Fibroblast of skin of left biceps (primary cell): Measurements from ENCODE around the gene KDM4B.
A peak's percentile ranks its signal among the peaks of the same experiment; 100 is the strongest.

Experiments
- DNase-seq, 2 experiments: peaks; one replicate each; pipeline ENCODE4 v3.0.0-alpha.2; 2013; ENCODE audit warnings: low read depth in 2 of 2

The KDM4B gene

DNA sequence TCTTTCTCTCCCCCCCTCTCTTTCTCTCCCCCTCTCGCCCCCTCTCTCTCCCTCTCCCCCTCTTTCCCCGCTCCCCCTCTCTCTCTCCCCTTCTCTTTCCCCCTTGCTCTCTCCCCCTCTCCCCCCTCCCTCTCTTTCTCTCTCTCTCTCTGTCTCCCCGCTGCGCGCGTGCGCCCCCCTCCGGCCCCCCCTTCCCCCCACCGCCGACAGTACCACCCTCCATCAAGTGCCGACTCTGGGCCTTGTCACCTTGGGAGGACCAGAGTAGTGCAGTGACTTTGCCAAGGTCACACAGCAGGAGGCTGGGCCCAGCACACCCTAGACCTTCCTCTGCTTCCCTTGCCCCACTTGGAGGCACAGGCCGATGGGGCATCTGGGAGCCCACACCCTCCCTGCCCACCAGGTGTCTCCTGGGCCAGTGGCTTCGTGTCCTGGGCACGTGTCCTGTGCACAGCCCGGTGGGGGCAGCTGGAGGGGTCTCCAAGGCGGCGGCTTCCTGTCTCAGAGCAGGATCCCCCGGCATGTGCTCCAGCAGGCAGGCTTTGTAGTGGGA lies 121.6 kb downstream of the KDM4B start:
- DNase-seq = no peak

DNA sequence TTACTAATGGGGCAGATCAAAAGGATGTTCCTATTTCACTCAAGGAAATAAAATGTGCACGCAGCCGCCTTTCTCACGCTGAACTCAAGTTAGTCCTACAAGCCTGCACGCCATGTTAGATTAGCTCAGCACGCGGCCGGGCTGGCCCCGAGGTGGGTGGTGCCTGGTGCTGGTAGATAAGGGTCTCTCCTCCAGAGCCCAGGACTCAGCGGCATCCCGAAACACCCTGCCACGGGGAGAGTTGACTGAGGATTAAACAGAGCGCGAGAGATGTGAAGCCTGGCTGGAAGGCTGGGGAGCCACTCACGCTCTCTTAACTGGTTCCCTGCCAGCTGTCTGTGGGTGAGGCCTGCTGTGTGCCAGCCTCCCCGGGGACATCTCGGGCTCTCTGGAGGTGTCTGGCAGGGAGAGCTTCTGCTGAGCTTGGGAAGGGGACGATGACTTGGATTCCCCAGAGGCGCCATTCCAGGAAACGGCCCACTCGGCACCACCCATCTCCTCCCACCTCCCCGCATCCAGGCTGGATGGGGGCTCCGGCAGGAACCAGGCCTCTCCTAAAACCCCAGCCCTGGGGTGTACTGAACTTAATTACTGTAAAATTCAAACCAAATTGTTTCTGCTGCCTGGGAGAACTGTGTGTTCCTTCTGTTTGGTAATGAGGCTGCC lies 122.2 kb downstream of the KDM4B start:
- peak in 1 of 2 experiments; percentile 19 for DNase-seq

DNA sequence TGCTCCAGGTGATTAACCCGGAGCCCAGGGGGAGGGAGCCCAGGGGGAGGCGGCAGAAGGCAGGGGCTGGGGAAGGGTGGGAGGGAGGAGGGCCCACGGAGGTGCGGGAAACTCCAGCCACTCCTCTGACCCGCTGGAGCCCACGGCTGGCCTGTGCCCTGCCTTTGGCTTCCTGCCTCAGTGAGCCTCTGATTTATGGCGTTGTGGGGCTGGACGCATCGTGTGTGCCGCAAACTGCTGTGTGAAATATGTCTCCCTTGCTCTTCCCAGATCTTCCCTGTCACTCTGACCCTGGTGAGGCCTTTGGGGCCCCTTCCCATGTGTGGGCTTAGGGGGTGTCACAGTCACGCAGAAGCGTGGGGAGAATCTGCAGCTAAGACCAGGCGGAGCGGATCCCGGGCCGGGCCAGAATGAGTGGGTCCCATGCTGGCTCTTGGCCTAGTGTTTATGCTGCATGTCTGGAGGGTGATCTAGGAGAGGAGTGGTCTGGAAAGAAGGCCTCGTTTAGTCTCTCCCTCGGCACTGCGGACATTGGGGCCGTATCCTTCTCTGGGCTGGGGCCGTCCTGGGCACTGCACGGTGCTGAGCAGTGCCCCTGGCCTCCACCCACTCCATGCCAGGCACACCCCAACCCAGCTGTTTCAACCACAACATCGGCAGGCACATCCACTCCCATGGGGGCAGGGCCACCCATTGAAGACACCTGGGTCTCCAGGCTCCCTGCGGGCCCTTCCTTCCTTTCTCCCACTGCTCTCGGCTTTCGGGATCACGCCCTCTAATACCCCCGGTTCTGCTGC lies 123.0 kb downstream of the KDM4B start:
- no peak for DNase-seq

DNA sequence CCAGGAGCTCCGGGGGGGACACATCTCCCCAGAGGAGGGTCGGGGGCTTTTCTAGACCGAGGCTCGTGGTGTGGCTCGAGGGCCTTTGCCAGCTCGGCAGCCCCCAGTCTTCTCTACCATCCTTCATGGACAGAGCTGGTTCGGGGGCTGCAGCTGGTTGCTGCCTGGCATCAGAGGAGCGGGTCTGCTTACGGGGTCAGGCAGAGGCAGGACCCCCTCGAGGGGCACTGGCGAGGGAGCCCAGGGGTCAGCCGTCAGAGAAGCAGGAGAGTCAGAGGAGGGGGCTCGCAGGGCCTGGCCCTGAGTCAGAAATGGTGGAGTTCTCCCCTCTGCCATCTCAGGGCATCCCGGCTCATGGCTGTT lies 123.5 kb downstream of the KDM4B start:
- no peak for DNase-seq

DNA sequence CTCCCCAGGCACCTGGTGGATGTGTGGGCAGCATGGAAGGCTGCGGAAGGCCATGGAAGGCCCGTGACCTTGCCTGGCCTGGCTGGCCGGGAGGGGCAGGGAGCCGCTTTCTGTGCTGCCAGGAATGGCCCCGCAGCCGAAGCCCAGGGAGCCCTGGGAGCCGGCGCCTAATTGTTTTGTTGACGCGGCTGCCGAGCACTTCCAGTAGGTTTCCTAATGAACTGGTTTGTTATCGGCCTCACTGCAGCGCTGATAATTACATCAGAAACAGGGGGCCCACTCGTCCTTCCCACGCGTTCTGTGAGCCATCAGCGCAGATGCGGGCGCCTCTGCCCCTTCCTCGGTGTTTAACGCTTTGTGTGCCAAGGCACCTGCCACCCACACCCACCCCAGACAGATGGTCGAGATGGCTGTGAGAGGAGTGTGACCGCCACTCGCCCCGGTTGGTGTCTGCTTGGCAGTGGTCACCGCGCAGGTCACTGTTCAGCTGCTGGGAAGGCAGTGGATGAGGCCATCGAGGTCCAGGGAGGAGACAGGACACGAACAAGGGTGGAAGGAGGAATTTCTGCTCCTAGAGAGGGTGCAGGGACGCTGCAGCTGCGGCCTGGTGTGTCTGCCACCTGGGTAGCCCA lies 124.5 kb downstream of the KDM4B start:
- no peak for DNase-seq

DNA sequence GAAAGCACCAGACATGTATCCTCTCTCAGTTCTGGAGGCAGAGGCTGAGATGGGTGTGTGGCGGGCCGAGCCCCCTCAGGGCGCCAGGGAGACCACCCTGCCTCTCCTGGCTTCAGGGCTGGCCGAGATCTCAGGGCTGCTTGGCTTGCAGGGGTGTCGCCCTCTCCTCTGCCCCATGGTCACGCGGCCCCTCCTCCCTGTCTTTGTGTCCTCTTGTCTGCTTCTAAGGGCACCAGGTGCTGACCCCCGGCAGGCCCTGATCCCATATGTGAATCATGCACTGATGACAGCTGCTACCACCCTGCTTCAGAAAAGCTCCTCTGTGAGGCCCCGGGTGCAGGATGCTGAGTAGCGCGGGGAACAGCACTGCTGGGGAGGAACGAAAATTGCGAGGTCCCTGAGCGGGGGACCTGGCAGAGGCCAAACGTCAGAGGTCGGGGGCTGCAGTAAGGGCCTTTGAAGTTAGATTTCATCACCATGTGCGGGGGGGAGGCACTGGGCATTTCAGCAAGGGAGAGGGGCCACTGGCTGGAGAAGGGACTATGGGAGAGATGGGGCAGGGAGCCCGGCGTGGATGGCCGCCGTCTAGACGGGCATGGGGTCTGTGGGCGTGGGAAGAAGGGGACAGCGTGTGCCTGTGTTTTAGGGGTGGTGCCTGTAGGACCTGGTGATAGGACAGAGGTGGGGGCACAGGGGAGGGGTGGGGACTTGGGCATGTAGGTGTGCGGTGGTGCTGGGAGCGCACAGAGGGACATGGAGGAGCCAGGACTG lies 125.2 kb downstream of the KDM4B start:
- DNase-seq = no peak

DNA sequence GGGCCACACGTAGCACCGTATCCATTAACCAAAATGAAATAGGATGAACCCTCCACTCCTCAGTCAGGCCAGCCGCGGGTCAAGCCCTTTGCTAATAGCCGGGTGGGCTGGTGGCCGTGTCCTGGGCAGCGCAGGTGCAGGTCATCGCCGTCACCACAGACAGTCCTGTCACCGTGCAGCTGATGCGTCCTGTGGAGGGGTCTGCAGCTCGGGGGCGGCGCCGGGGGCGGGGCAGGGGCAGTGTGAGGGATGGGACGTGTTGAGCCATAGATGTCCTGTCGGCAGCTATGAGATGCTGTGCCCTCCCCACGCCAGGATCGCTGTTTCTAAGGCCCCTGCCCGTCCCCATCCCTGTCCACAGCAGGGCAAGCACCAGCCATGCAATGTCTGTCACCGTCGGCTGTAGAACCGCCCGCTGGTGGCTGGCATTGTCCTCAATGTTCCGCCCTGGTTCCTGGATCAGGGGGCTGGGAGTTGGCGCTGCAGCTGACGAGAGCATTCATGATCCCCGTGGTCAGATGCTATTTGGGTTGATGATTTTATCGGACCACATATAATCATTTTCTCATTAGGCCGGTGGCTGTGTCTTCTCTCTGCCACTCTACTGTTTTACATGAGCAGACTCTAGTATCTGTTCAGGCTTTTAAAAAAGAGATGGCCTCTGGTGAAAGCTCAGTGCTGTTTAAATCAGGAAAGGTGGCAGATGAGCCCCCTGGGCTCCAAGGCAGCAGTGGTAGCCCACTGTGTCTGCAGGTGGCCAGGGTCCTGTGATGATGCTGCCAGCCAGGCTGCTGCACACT lies 126.1 kb downstream of the KDM4B start:
- DNase-seq = no peak

DNA sequence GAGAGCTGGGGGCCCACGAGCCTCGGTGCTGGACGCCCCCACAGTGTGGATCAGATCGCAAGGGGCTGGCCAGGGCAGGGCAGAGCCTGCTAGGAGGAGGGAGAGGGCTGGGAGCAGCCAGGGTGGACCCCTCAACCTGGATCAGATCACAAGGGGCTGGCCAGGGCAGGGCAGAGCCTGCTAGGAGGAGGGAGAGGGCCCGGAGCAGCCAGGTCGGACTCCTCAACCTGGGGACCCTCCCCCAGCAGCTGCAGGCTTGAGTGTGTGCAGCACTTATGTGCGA lies 126.6 kb downstream of the KDM4B start:
- no peak for DNase-seq

DNA sequence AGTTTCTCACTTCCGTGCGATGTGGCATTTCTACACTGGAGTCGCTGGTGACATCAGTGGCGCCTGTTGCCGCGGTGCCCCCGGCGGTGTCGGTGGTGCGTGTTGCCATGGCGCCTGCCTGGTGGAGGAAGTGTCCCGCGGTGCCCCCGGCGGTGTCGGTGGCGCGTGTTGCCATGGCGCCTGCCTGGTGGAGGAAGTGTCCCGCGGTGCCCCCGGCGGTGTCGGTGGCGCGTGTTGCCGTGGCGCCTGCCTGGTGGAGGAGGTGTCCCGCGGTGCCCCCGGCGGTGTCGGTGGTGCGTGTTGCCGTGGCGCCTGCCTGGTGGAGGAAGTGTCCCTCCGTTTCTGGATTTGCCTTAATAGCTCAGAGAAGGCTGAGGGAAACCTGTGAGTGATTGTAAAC lies 127.6 kb downstream of the KDM4B start:
- no peak for DNase-seq

DNA sequence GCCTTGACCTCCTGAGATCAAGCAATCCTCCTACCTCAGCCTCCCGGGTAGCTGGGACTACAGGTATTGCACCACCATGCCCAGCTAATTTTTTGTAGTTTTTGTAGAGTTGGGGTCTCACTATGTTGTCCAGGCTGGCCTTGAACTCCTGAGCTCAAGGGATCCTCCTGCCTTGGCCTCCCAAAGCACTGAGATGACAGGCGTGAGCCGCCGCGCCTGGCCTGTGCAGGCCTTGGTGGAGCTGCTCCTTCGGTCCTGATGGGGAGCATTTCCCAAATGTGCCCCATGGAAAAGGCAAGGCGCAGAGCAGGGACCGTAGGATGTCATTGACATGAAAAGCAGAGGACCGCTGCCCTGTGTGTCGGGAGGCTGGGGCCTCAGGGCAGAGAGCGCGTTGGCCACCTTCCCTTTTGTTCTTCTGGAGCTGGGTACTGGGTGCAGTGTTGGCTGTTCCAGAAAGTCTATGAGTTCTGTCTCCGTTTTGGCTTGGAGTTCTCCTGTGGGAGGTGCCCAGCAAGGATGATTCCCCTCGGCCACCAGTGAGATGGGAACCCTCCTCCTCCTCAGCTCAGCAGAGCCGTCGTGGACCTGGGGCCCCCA lies 128.5 kb downstream of the KDM4B start:
- no peak for DNase-seq

DNA sequence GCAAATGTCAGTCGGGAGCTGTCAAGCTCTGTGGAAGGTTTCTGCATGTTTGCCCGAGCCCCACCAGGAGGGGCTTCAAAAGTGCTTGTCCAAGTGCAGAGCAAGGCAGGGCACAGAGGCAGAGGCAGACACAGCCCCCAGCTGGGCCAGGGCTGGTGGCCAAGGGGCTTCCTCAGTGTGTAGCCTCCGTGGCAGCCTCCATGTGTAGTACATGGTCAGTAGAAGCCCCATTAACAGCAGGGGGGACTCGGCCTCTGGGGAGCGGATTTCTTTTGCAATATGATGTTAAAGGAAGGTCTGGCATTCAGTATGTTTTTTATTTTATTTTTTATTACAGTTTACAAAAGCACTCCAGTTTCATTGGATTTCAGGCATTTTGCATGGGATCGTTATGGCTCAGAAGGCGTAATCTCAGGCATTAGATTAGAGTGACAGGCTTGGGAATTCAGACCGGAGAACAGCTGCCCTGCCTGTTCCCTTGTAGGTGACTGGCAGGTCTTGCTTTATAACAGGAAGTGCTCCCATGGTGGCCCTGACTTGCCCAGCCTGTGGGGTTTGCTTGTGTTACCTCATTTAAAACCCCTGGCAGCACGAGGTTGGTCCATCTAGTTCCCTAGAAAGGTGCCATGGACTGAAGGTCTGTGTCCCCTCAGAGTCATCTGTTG lies 129.2 kb downstream of the KDM4B start:
- DNase-seq = no peak

DNA sequence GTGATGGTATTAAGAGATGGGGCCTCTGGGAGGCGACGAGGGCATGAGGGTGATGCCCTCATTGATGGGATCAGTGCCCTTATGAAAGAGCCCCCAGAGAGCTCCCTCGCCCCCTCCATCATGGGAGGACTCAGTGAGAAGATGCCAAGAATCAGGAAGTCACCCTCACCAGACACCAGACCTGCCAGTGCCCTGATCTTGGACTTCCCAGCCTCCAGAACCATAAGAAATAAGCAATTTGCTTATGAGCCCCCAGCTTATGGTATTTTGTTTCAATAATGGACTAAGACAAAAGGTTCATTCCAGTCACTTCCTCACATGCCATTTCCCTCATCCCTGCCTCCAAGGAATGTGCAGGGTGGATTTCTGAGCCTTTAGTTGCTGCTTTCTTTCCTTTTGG lies 129.7 kb downstream of the KDM4B start:
- DNase-seq = no peak

DNA sequence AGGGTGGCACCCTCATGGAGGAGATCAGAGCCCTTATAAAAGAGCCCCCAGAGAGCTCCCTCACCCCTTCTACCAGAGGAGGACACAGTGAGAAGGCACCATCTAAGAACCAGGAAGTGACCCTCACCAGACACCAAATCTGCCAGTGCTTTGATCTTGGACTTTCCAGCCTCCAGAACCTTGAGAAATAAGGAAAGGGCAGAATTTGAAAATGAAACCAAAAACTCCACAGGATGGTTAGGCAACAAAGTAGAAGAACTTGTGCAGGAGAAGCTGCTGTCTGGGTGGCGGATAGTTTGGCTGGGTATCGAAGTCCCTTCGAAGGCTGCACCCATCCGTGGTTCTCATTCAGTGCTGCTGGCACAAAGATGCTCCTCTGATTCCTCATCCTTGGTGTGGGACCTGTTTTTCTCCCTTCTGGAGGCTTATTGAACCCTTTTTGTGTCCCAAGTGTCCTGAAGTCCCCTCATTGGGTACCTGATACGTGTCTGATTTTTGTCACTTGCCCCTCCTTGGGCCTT lies 130.8 kb downstream of the KDM4B start:
- DNase-seq = no peak

DNA sequence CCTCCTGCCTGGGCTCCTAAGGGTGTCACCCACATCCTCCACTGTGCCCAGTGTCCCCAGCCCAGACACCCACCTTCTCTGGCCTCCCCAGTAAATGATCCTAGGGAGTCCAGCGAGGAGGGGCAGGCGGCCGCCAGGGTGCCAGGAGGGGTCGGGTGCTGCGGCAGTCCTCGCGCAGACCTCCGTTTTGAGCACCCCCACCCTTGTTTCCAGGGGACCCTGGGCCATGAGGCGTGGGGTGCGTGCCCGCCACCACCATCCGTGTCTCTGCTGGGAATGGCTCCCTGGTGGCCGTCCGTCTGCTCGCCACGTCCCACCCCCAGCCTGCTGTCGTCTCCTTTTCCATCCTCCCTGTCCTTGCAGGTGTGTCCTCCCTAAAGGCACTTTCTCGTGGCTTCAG lies 133.0 kb downstream of the KDM4B start:
- DNase-seq = no peak

DNA sequence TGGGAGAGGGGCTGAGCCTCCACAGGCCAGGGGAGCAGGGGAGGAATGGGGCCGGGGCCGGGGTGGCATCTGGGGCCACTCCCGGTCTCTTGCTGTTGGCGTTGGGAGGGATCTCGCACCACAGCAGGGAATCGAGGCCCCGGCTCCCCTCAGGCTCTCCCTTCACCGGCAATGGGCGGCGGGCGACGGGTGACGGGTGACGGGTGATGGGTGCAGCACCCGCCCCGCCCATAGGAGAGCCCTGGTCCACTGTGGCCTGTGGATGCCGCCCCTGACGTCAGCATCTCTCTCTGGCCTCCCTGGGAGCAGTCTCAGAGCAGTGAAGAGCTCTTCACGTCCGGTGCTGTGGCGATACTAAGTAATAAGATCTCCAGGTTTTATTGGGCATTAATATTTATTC lies 133.6 kb downstream of the KDM4B start:
- no peak for DNase-seq

DNA sequence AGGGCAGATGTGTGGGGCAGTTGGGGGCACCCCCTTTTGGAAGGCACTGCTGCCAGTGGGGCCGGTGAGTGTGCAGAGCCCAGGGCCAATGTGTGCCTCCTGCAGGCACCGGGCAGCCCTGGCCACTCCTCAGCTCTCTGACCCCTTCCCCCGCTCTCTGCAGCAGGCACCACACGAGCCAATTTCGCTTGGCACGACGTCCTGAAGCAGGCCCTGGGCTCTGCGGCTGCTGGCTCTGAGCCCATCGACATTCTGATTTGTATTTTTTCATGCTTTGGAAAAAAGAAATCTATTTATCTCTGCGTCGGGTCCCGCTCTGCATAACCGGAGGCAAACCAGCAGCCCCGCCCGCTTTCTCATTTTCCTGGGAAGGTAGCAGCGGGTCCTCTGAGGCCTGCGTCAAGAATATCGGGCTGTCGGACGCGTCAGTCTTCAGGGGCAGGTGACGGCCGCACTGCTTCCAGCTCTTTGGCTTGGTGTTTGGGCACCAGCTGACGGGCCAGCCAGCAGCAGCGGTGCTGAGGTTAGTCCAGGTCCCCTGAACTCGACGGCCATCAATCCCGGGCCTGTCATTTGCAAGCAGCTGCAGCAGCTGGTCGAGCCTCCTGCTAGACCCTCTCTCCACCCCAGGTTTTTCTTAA lies 134.3 kb downstream of the KDM4B start:
- DNase-seq = no peak

DNA sequence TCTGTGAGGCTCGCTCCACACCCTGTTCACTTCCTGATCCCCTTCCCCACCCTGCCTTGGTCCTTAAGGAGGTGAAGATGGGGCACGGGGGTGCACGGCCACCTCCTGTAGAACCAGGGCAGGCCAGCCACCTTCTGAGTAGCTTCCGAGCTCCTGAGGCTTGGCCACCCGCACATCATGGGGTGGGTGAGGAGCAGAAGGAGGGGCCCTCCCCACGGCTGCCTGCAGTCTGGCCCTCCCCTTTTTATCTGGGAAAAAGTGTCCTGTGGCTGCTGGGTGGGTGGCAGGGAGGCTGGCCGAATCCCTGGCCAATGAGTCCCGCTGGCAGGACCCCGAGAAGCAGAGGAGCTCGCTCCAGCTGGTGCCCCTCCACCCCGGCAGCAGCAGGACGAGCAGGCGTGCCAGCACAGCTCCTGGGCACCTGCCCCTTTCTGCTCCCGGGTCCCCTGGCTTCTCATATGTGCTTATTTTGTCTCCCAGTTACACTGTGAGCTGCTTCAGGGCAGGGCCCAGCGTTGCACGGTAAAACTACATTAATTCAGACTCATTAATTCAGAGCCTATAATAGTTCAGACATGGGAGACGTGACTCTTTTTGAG lies 135.0 kb downstream of the KDM4B start:
- no peak for DNase-seq

DNA sequence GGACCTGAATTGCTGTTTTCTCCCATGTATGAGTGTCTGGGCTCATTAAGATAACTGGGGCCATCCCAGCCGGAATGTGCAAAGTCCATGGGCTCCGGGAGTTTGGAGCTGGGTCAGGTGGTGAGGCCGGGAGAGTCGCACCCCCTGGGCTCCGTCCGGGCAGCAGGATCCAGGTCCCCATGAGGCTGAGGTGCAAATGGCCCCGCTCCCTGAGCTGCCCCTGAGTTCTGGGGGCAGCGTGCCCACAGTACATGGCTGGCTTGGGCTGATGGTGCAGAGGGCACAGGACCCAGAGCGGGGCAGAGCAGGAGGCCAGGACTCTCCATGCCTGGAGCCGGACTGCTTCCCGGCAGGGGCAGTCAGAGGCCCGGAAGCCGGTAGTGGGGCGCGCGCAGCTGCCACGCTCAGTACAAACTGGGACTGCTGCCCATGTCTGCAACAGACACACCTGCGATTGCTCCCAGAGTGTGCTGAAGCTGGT lies 136.0 kb downstream of the KDM4B start:
- no peak for DNase-seq

DNA sequence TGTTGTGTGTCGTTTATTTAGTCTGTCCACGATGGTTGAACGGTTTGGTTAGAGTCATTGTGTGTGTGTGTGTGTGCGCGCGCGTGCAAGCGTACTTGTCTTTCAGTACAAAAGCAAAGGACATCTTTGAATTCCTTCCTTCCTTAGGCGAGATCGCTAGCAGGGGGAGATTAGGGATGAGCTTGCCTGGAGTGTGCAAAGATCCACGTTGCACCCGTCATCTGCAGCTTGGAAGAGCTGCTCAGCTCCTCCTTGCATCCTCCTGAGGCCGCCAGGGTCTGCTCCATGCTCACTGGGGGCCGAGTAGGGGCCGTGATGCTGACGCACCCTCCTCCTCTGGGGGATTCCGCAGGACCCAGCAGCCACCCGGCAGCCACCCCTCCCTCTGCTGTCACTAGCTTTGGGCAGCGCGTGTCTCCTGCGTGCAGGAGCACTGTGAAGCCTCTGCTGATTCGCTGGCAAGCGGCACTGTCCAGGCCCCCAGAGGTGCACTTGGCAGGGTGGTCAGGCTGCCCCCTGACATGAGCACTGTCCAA lies 137.3 kb downstream of the KDM4B start:
- DNase-seq = no peak
